Activated T-cell treated with anti-CD3 and anti-CD28 coated beads for 1 hour (primary cell): Measurements from ENCODE around the gene UNC79.
"Not testable (repeated sequence)": the region's sequence is repeated elsewhere in the genome, so short reads cannot be mapped to it uniquely, and the experiment has no call there.

Experiments
- DNase-seq: peaks from one replicate; pipeline ENCODE4 v3.0.0-alpha.2; 2020; ENCODE audit warnings: low read depth

UNC79 gene

DNA sequence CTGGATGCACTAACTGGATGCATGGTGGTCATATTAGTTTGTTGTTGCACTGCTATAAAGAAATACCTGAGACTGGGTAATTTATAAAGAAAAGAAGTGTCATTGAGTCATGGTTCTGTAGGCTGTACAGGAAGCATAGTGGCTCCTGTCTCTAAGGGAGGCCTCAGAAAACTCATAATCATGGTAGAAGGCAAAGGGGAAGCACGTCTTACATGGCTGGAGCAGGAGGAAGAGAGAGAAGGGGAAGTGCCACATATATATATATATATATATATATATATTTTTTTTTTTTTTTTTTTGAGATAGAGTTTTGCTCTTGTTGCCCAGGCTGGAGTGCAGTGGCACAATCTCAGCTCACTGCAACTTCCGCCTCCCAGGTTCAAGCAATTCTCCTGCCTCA lies 62.9 kb downstream of the UNC79 start:
- not testable (repeated sequence) for DNase-seq

- no peak for DNase-seq
Observed at GRCh38 chr14:93496856-93497741, 66.4 kb downstream of the UNC79 start.

DNA sequence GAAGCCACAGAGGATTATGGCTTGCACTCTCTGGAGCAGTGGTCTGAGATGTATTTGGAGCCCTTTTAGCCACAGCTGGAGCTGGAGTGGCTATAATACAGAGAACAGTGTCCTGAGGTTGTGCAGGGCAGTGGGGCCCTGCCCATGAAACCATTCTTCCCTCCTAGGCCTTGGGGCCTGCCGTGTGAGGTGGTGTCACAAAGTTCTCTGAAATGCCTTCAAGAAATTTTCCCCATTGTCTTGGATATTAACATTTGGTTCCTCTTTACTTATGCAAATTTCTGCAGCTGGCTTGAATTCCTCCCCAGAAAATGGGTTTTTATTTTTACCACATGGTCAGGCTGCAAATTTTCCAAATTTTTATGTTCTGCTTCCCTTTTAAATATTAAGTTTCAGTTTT lies 79.3 kb downstream of the UNC79 start:
- DNase-seq, result no peak

- DNase-seq, result no peak
Observed at GRCh38 chr14:93511001-93511400, 80.3 kb downstream of the UNC79 start.

GRCh38 chr14:93520053-93520607 lies 89.4 kb downstream of the UNC79 start:
- no peak for DNase-seq

GRCh38 chr14:93522221-93522620 lies 91.5 kb downstream of the UNC79 start:
- no peak for DNase-seq

DNA sequence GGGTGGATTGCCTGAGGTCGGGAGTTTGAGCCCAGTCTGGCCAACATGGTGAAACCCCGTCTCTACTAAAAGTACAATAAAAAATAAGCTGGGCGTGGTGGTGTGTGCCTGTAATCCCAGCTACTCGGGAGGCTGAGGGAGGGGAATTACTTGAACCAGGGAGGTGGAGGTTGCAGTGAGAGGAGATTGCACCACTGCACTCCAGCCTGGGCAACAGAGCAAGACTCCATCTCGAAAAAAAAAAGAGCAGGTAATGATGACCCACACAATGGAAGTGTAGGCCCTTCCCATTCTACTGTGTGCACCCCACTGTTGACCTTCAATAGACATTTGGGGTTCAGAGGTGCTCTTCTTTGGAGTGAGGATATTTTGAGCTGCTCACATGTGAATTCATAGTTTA lies 94.5 kb downstream of the UNC79 start:
- not testable (repeated sequence) for DNase-seq

GRCh38 chr14:93525696-93526451 lies 95.1 kb downstream of the UNC79 start:
- DNase-seq, result no peak

DNA sequence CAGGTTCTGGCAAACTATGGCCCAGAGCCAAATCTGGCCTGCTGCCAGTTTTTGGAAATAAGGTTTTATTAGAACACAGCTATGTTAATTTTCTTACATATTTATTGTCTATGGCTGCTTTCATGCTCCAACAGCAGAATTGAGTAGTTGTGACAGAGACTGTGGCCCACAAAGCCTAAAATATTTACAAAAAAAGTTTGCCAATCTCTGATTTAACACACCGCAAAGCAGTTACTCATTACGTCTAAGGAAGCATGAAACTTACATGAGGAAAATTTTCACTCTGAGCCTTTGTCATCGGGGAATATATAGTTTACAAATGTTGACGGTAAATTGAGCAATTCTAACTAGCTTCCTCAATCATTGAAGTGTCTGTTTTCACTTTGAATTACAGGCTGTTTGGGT lies 96.5 kb downstream of the UNC79 start:
- no peak for DNase-seq

DNA sequence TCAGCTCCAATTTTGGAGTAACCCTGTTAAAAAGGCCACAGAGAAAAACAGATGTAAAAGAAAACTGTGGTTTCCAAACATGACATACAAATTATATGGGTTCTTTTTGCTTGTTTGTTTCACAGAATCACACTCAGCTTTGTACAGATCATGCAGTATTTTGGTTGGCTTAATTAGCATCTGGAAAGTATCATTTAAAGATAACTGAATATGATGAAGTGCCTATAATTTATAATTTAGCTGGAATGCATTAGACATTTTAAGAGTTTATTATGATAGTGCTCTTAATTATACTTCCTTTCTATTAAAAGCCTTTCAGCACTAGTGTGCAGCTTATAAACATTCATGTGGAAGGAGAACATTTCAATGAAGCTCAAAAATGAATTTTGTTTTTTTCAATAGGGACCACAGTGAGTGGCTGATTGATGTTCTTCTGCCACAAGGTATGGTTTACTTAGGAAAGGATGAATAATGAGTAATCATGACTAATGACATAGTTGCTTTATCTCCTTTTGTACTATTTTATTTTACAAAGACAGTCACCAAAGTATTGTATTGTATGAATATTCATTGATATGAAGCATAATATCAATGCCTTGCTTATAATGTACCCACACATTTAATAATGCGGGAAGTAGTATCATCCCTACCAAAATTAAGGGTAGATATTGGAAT lies 98.3 kb downstream of the UNC79 start:
- no peak for DNase-seq

- DNase-seq, result no peak
Observed at GRCh38 chr14:93531644-93532043, 100.9 kb downstream of the UNC79 start.

DNA sequence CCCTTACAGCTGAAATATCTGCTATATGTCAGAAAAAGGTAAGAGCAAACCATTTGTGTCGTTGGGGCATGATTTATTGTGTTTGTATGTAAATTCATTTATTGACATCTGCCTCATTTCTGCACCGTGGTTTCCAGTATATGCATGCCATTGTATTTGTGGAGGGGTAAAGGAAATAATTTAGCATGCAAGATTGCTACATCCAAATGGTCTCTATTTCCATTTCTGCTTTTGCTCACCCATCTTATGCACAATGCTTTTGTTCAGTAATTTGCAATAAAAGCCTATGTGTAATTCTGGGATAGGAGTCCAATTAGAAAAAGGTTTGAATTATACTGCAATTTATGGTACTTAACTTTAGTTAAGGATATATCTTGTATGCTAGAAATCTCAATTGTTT lies 101.8 kb downstream of the UNC79 start:
- no peak for DNase-seq

DNA sequence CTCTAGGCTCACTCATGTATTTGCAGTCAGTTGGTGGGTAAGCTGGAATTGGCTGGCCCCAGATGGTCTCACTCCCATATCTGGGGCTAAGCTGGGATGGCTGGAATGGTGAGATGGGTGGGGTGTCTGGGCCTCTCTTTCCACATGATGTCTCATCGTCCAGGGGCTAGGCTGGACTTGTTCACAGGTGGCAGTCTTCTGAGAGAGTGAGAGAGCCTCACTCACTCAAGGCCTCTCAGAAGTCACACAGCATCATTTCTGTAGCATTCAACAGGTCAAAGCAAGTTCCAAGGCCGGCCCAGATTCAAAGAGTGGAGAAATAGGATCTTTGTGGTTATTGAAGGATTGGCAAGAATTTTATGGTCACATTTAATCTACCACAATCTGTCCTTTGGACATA lies 102.7 kb downstream of the UNC79 start:
- no peak for DNase-seq

DNA sequence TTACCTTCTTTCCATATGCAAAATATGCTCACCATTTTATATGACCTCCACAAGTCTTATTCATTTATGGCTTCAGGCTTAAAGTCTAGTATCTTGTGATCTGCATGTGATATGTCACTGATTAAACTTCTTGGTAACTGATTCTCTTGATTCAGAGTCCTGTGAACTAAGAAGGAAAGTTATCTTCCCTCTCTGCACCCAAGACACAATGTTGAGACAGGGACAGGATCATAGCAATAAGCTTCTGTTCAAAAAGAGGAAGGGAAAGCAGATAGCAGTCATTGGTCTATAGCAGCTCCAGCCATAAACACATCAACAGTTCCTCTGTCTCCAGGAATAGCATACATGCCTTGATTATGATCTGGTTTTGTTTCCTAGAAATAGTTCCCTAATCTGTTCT lies 103.1 kb downstream of the UNC79 start:
- no peak for DNase-seq

DNA sequence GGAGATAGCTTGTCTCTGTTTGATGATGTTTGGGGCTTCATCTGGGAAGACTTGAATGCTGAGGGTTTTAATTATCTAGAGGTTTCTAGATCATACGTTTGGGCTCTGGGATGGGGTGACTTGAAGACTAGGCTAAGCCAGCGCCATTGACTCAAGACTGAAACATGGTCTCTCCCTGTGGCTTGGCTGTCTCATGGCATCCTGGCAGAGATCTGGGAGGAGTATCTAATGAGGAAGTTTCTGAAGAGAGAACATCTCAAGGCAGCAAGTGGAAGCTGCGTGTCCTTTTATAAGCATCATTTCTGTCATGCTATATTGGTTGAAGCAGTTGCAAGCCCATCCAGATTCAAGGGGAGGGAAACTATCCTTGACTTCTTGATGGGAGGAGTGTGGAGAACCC lies 104.8 kb downstream of the UNC79 start:
- no peak for DNase-seq

GRCh38 chr14:93536945-93537344 lies 106.2 kb downstream of the UNC79 start:
- no peak for DNase-seq

DNA sequence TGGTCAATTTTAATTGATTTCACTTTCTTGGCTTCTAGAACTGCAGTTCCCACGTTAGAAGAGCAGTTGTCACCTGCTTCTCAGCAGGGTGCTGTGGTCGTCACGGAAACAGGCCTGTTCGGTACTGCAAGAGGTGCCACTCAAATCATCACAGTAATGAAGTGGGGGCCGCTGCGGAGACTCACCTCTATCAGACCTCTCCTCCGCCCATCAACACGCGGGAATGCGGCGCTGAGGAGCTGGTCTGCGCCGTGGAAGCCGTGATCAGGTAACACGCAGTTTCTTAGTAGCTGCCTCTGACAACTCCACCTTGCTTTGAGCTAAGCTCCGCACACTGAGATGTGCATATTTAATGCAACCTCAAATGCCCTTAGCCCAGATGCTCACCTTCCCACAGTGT lies 107.2 kb downstream of the UNC79 start:
- no peak for DNase-seq

DNA sequence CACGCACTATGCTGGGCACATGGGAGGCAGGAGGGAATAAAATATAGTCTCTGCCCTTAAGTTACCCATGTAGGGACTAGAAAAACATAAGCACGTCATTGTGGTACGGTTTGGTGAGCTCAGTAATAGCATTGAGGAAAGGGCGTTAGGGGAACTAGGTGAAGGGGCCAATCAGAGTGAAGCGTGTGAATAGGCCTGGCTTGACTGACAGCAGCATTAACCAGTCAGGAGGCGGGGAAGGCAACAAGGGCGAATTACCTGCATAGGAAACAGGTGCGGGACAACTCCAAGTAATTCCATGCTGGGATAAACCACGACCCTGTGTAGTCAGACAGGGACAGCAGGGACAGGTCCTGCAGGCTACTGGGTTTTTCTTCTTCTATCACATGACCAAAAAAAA lies 107.7 kb downstream of the UNC79 start:
- no peak for DNase-seq

GRCh38 chr14:93540235-93540634 lies 109.5 kb downstream of the UNC79 start:
- no peak for DNase-seq

DNA sequence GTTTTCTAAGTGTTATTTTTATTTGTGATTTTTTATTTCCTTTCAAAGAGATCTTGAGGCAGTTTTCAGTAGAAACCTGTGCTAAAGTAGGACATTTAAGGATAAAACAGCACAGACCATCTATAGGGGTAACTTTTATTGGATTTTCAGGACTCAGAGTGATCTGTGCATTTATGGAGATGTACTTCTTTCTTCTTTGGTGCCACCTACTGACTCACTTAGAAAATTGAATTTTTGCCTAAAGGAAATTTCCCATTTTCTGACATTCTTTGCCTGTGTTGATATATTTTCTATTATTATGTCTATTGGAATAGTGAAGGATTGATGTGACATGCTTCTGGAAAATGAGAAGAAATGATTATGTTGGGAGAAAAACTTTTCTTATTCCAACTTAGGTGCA lies 113.0 kb downstream of the UNC79 start:
- DNase-seq, result no peak

DNA sequence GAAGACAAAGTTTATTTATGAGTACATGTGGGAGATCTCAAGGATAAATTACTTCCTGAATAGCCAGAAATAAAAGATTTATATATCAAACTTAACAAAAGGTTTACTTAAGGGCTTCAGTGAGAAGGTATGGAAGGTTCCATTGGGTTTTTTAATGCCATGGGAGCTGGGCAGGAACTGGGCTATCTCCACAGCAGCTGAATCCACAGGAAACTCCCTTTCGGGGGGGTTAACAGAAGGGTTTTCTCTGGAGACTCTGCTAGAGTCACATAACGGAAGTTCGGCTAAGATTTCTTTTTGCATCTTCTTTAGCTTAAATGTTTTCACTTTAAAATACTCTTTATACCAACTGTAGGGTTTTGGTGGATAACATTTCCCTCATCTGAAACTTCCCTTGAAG lies 113.5 kb downstream of the UNC79 start:
- DNase-seq, result no peak

DNA sequence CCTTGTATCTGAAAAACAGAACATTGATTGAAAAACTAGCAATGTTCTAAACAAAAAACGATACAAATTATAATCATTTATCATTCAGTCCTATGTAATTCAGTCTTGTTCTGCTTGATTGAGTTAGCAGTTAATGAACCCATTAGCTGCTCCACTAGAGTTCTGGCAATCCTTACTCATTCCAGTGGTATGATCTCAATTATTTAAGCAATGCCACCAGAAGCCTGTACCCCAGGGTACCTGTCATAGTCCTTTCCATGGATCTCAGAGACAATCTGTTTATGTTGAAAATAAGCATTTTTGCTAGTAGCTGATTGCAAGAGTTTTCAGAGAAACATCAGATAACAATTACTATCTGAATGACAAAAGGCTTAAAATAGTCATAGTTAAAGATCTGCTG lies 115.9 kb downstream of the UNC79 start:
- DNase-seq, result no peak
